Measurements from ENCODE around the gene UBTD2. TPM values are rescaled to one million over a fixed set of nuclear protein-coding genes. Genes with fewer than 3 reads are reported as not detected.
"Not testable (repeated sequence)": the region's sequence is repeated elsewhere in the genome, so short reads cannot be mapped to it uniquely, and the experiment has no call there.

Gene UBTD2
- total RNA-seq, 4 donors from 2014 or later: 15.9 to 28.6 (median 22.5) TPM

DNA sequence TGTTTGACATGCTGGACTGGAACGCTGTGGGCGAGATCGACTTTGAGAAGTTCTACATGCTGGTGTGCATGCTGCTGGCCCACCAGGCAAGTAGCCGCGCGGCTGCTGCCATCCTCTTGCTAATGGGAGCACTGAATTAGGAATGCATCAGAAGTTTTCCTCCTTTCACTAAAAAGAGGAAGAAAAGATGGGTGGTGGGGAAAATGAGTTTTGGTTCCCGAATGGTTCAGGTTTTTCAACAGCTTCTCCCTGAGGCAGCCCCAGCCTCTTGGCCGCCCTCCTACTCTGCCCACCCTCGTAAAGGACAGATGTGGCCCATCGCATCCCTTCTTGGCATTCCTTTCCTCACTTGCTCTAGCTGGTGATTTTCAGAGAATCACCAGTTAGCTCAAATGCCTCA is 84.1 kb downstream of the UBTD2 start:
- WGBS, 2 donors: 85 to 88% methylated on average over 10 of the region's 10 CpGs
- TF ChIP-seq, protein P1, sequence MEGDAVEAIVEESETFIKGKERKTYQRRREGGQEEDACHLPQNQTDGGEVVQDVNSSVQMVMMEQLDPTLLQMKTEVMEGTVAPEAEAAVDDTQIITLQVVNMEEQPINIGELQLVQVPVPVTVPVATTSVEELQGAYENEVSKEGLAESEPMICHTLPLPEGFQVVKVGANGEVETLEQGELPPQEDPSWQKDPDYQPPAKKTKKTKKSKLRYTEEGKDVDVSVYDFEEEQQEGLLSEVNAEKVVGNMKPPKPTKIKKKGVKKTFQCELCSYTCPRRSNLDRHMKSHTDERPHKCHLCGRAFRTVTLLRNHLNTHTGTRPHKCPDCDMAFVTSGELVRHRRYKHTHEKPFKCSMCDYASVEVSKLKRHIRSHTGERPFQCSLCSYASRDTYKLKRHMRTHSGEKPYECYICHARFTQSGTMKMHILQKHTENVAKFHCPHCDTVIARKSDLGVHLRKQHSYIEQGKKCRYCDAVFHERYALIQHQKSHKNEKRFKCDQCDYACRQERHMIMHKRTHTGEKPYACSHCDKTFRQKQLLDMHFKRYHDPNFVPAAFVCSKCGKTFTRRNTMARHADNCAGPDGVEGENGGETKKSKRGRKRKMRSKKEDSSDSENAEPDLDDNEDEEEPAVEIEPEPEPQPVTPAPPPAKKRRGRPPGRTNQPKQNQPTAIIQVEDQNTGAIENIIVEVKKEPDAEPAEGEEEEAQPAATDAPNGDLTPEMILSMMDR (IDR thresholded peaks at IDR 0.05): no peak
- TF ChIP-seq POLR2A (IDR thresholded peaks at IDR 0.05): no peak
- no peaks in the 10 kb centered on the region for H3K9me3 ChIP-seq
- no peaks in the 10 kb centered on the region for H3K4me1 ChIP-seq
- intact Hi-C loops (cut with DNase I): no loop called here
- no peaks in the 10 kb centered on the region for H3K27me3 ChIP-seq
- DNase-seq: no peak
- H3K36me3 ChIP-seq: no peaks in the 10 kb centered on the region
- no peak overlapping the region for H3K4me3 ChIP-seq (replicated peaks in 1 of 3)
- no peak overlapping the region for H3K27ac ChIP-seq

GRCh38 chr5:172197775-172198174 is 85.8 kb downstream of the UBTD2 start:
- H3K4me1 ChIP-seq; intact Hi-C loops (cut with DNase I); H3K4me3 ChIP-seq (replicated peaks in 1 of 3); H3K27ac ChIP-seq; H3K27me3 ChIP-seq; DNase-seq; H3K9me3 ChIP-seq; H3K36me3 ChIP-seq: not testable (repeated sequence)
- 72 to 80% methylated on average over 4 of the region's 4 CpGs for WGBS, 2 donors

GRCh38 chr5:172194985-172195774 is 88.4 kb downstream of the UBTD2 start:
- intact Hi-C loops (cut with DNase I): no loop called here
- no peaks in the 10 kb centered on the region for H3K36me3 ChIP-seq
- no peak overlapping the region for H3K4me3 ChIP-seq (replicated peaks in 1 of 3)
- no peaks in the 10 kb centered on the region for H3K9me3 ChIP-seq
- H3K27me3 ChIP-seq: no peaks in the 10 kb centered on the region
- H3K27ac ChIP-seq: no peak overlapping the region
- H3K4me1 ChIP-seq: no peaks in the 10 kb centered on the region
- no peak for DNase-seq
- TF ChIP-seq, protein P1 (IDR thresholded peaks at IDR 0.05): no peak
- TF ChIP-seq POLR2A (IDR thresholded peaks at IDR 0.05): no peak
- 72 to 73% methylated on average over 6 of the region's 6 CpGs for WGBS, 2 donors

DNA sequence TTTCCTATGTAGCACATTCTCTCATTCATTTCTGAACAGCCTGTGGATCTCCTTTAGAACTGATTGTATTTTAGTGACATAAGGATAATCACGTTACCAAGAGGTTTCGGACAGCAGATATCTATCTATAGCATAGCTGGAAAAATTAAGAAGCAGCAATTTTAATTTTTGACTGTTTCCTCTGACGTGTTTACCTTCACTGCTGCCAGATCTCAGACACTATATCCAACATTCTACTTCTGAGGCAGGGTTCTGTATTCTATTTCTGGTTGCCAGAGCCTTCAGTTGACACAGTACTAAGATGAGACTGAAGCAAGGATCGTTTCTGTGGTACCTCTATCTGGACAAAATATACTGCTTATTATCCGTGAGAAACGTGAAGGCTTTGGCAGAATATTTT is 89.7 kb downstream of the UBTD2 start, which contains the start of gene EFCAB9:
TSS of gene EFCAB9 (plus strand) at position 301 of the 400 bp plus-strand sequence. CDS start at position 302, 1 bp downstream.
- WGBS, 2 donors: 85 to 90% methylated on average over 6 of the region's 6 CpGs
- no peak for TF ChIP-seq POLR2A (IDR thresholded peaks at IDR 0.05)
- TF ChIP-seq, protein P1 (IDR thresholded peaks at IDR 0.05): no peak
- DNase-seq: no peak
- no peak within 1 kb of the TSS for H3K27ac ChIP-seq
- no peaks in the 10 kb centered on the region for H3K4me1 ChIP-seq
- H3K27me3 ChIP-seq: no peaks in the 10 kb centered on the region
- intact Hi-C loops (cut with DNase I): no loop called here
- no peak within 1 kb of the TSS for H3K4me3 ChIP-seq (replicated peaks in 1 of 3)
- no peaks in the 10 kb centered on the region for H3K9me3 ChIP-seq
- H3K36me3 ChIP-seq: no peaks in the 10 kb centered on the region

DNA sequence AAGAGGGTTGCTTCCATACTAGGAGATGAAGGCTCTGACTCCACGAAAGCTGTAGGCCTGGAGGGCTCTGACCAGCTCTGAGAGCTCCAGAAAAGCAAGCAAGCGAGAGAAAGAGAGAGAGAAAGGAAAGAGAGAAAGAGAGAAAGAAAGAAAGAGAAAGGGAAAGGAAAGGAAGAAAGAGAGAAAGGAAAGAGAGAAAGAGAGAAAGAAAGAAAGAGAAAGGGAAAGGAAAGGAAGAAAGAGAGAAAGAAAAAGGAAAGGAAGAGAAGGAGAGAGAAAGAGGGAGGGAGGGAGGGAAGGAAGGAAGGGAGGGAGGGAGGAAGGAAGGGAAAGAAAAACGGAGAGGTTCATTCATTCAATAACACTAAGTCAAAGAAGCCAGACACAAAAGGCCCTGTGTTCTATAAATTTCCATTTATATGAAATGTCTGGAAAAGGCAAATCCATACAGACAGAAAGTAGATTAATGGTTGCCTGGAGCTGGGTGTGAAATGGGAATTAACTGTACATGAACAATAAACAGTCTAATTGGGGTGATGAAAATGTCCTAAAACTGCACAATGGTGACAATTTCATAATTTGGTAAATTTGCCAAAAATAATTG is 93.8 kb downstream of the UBTD2 start:
- Histone ChIP-seq H3K27ac (no peak overlapping the region), H3K9me3 (no peaks in the 10 kb centered on the region), H3K4me1 (peaks cover 0 to 7% of the 10 kb centered on the region in 2 donors), H3K4me3 (replicated peaks in 1 of 3) (no peak overlapping the region), H3K36me3 (no peaks in the 10 kb centered on the region), H3K27me3 (no peaks in the 10 kb centered on the region)
- no peak for DNase-seq
- no peak for TF ChIP-seq POLR2A (IDR thresholded peaks at IDR 0.05)
- TF ChIP-seq, protein P1 (IDR thresholded peaks at IDR 0.05): no peak
- intact Hi-C loops (cut with DNase I): loop anchor here (5.0 kb wide), 2 partner anchors 82 to 93 kb away; partner anchors contain the start of gene UBTD2
- 82 to 83% methylated on average over 3 of the region's 3 CpGs for WGBS, 2 donors
